Stomach (tissue), 9 donors: ENCODE measurements around the gene RRP12. TPM values are rescaled to one million over a fixed set of nuclear protein-coding genes. Genes with fewer than 3 reads are reported as not detected.
"Not testable (repeated sequence)": the region's sequence is repeated elsewhere in the genome, so short reads cannot be mapped to it uniquely, and the experiment has no call there.

Source experiments
- DNase-seq, 2 donors: peaks; one replicate each; pipeline versions ENCODE4 v3.0.0 to v3.0.0-alpha.2; 2013 to 2019
- H3K27ac ChIP-seq, 5 donors: fragments of 200-600 bp in 4 of 5; sonication (generic) in 4 of 5; one replicate each; pipeline ENCODE4 v1.5.1; 2013 to 2019; ENCODE audit warnings: mild to moderate bottlenecking in 1 of 5, moderate library complexity in 1 of 5
- H3K27me3 ChIP-seq, 3 donors: fragments of 200-600 bp; sonication (generic); one replicate each; pipeline ENCODE4 v1.5.1; 2017 to 2019; ENCODE audit warnings: mixed run types in 1 of 3
- H3K36me3 ChIP-seq, 4 donors: fragments of 200-600 bp; sonication (generic); 1 replicate in 3 of 4; 2 replicates in 1 of 4; pipeline ENCODE4 v1.5.1; 2016 to 2019
- H3K4me1 ChIP-seq, 4 donors: fragments of 200-600 bp; sonication (generic); one replicate each; pipeline ENCODE4 v1.5.1; 2016 to 2019
- H3K4me3 ChIP-seq, 4 donors: fragments of 200-600 bp; sonication (generic) in 3 of 4; one replicate each; pipeline ENCODE4 v1.5.1; 2016 to 2019; ENCODE audit warnings: mild to moderate bottlenecking in 1 of 4
- H3K9me3 ChIP-seq, 4 donors: fragments of 200-600 bp; sonication (generic); one replicate each; pipeline ENCODE4 v1.5.1; 2016 to 2019
- EP300 ChIP-seq: sonication (generic); formaldehyde crosslinking; IDR thresholded peaks from one replicate; pipeline ENCODE4 v1.6.1; 2017; ENCODE audit warnings: antibody characterized with exemption
- POLR2A ChIP-seq, 4 donors: fragments of 450-650 bp; IDR thresholded peaks; one replicate each; pipeline ENCODE4 v1.6.1; 2016; ENCODE audit warnings: antibody characterized with exemption in 4 of 4, control low read depth in 2 of 4, mild to moderate bottlenecking in 1 of 4, moderate library complexity in 1 of 4
- POLR2AphosphoS5 ChIP-seq, 3 donors: sonication (generic); formaldehyde crosslinking; IDR thresholded peaks; one replicate each; pipeline ENCODE4 v1.6.1; 2016; ENCODE audit warnings: antibody characterized with exemption in 3 of 3
- WGBS, 5 donors: extraction: QIAGEN DNeasy Blood & Tissue Kit in 3 of 5; methylation state at CpG; one replicate each; pipeline versions ENCODE4 v1.1.5 to v1.1.7; 2013 to 2018; 5-methylcytosine and 5-hydroxymethylcytosine counted together
- intact Hi-C: fragments of 100-400 bp; cut with DNase I; formaldehyde crosslinking; loops from one replicate; pipeline ENCODE4 v1.15.1; 2023; ENCODE audit warnings: low total_unique reads
- polyA plus RNA-seq, 3 donors: library from polyadenylated mRNA; stranded (reverse); fragments of 200-250 nt; gene quantifications; one replicate each; pipeline ENCODE4 v1.2.3, GENCODE V29; 2013
- total RNA-seq, 5 donors: library from RNA; depleted of rRNA; stranded (reverse); fragments of >200 nt; gene quantifications; one replicate each; pipeline versions ENCODE4 v1.1.0 to v1.2.3, GENCODE V29; 2014 to 2016
- TF ChIP-seq, protein P1 (sequence below), 7 experiments: fragments of 450-650 bp in 4 of 7; fragments of 200-600 bp in 3 of 7; sonication (generic) in 3 of 7; IDR thresholded peaks; one replicate each; pipeline ENCODE4 v1.5.1; 2016 to 2019; ENCODE audit warnings: antibody characterized with exemption in 7 of 7, control low read depth in 2 of 7, mild to moderate bottlenecking in 1 of 7
- donor health status: healthy with polysubstance abuse.
- donor health status: Bipolar disorder and iron deficiency.
- donor health status: healthy.

The RRP12 gene
- total and polyA plus RNA-seq, 8 donors: 3.5 to 22.2 (median 14.4) TPM

DNA sequence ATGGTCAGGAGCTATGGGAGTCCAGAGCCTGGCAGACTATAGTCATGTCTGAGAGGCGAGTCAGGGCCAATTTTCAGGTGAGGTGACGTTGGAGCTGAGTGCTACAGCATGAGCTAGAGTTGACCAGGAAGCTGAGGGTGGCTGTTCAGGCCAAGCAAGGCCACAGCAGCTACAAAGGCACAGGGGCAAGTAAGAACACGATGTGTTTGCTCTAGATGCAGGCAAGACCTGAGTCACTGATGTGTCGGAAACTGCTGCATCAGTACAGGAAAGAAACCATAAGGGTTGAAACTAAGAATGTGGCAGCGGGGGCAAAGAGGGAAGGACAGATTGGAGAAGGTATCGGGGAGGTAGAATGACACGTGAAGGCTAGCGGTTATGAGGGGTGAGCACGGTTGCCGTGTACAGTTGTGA lies 11.8 kb upstream of the RRP12 start:
- intact Hi-C loops: no loop called here
- WGBS, 5 donors: 67 to 82% (median 70%) methylated on average over 10 of the region's 10 CpGs
- TF ChIP-seq POLR2AphosphoS5 (IDR thresholded peaks at IDR 0.05): peak in 1 of 3 donors; percentile 3
- TF ChIP-seq EP300: no peak
- Histone ChIP-seq H3K27me3 (no peaks in the 10 kb centered on the region), H3K4me3 (no peak overlapping the region), H3K9me3 (no peaks in the 10 kb centered on the region), H3K4me1 (peaks cover 0 to 21% (median 6%) of the 10 kb centered on the region in 4 donors), H3K27ac (peak overlapping the region in 1 of 5 donors; percentile 10), H3K36me3 (no peaks in the 10 kb centered on the region)
- DNase-seq: no peak

DNA sequence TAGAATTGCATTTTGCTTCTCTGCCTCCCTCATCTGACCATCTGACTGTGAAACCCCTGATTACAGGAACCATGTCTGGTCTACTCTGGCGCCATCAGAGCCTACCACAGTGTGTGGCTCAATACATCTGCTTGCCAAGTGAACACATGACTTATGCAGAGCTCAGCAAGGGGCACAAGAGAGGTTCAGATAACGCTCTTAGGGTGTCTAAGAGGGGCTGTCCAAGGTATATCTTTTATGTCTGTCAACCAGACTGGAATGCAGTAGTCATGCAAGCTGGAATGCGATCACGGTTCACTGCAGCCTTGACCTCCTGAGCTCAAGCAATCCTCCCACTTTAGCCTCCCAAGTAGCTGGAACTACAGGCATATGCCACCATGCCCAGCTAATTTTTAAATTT lies 10.3 kb upstream of the RRP12 start:
- no peak overlapping the region for H3K27ac ChIP-seq
- TF ChIP-seq, protein P1, sequence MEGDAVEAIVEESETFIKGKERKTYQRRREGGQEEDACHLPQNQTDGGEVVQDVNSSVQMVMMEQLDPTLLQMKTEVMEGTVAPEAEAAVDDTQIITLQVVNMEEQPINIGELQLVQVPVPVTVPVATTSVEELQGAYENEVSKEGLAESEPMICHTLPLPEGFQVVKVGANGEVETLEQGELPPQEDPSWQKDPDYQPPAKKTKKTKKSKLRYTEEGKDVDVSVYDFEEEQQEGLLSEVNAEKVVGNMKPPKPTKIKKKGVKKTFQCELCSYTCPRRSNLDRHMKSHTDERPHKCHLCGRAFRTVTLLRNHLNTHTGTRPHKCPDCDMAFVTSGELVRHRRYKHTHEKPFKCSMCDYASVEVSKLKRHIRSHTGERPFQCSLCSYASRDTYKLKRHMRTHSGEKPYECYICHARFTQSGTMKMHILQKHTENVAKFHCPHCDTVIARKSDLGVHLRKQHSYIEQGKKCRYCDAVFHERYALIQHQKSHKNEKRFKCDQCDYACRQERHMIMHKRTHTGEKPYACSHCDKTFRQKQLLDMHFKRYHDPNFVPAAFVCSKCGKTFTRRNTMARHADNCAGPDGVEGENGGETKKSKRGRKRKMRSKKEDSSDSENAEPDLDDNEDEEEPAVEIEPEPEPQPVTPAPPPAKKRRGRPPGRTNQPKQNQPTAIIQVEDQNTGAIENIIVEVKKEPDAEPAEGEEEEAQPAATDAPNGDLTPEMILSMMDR (IDR thresholded peaks at IDR 0.05): no peak
- TF ChIP-seq POLR2A (IDR thresholded peaks at IDR 0.05): no peak
- TF ChIP-seq POLR2AphosphoS5 (IDR thresholded peaks at IDR 0.05): no peak
- no peak for TF ChIP-seq EP300

DNA sequence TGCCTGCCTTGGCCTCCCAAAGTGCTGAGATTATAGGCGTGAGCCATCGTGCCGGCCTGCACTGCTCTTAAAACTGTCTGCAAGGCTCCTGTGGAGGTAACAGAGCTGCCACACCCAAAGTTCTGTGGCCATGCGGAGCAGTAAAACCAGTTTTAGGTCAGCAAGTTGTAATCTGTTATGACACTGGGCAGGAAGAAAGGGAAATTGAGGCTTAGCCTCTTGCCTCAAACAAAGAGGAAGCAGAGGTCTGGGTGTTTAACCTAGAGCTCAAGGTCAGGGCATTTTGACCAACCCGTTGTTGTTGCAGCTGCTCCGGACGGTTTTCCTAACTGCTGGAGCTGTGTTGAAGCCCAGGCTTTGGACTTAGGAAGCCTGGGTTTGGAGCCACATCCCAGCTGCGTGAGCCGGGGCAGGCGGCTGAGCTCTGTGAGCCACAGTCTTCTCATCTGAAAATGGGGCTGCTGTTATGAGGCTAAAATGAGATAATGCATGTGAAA lies 7.4 kb upstream of the RRP12 start:
- Histone ChIP-seq H3K27ac (peak overlapping the region in 3 of 5 donors; percentile 1 to 67 (median 52)), H3K27me3 (no peaks in the 10 kb centered on the region), H3K36me3 (no peaks in the 10 kb centered on the region), H3K9me3 (no peaks in the 10 kb centered on the region), H3K4me1 (peaks cover 10 to 36% (median 16%) of the 10 kb centered on the region in 4 donors), H3K4me3 (no peak overlapping the region)
- TF ChIP-seq POLR2A (IDR thresholded peaks at IDR 0.05) (no peak), POLR2AphosphoS5 (IDR thresholded peaks at IDR 0.05) (peak in 1 of 3 donors; percentile 17), EP300 (no peak)
- DNase-seq: peak; percentile 40 to 77
- intact Hi-C loops: no loop called here
- WGBS, 5 donors: 40 to 76% (median 46%) methylated on average over 10 of the region's 10 CpGs

More for the DNA sequence above, 10.3 kb upstream of the RRP12 start:
- 67 to 77% (median 75%) methylated on average over 4 of the region's 4 CpGs for WGBS, 5 donors
- Histone ChIP-seq H3K4me1 (peaks cover 10 to 36% (median 16%) of the 10 kb centered on the region in 4 donors), H3K4me3 (no peak overlapping the region), H3K9me3 (no peaks in the 10 kb centered on the region), H3K27me3 (no peaks in the 10 kb centered on the region), H3K36me3 (no peaks in the 10 kb centered on the region)
- intact Hi-C loops: no loop called here
- no peak for DNase-seq

DNA sequence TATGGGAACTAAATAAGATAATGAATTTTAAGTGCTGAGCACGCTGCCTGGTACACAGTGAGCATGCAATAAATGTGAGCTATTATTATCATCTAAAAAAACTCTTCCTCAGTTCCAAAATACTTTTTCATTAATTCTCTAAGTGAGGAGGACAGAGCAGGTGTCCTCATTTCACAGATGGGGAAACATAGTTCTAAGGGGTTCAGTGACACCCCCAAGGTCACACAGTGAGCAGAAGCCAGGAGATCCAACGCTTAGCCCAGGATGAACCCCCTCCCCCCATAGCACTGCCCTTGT lies 6.8 kb upstream of the RRP12 start:
- peak overlapping the region in 2 of 5 donors; percentile 52 to 67 for H3K27ac ChIP-seq
- peaks cover 10 to 29% (median 16%) of the 10 kb centered on the region in 4 donors for H3K4me1 ChIP-seq
- no peak overlapping the region for H3K4me3 ChIP-seq
- H3K9me3 ChIP-seq: no peaks in the 10 kb centered on the region
- H3K36me3 ChIP-seq: no peaks in the 10 kb centered on the region
- WGBS, 5 donors: 81 to 97% (median 88%) methylated on average over 2 of the region's 2 CpGs
- TF ChIP-seq, protein P1 (IDR thresholded peaks at IDR 0.05): no peak
- no peak for TF ChIP-seq POLR2A (IDR thresholded peaks at IDR 0.05)
- TF ChIP-seq EP300: no peak
- TF ChIP-seq POLR2AphosphoS5 (IDR thresholded peaks at IDR 0.05): no peak
- DNase-seq: no peak
- intact Hi-C loops: no loop called here
- H3K27me3 ChIP-seq: no peaks in the 10 kb centered on the region

DNA sequence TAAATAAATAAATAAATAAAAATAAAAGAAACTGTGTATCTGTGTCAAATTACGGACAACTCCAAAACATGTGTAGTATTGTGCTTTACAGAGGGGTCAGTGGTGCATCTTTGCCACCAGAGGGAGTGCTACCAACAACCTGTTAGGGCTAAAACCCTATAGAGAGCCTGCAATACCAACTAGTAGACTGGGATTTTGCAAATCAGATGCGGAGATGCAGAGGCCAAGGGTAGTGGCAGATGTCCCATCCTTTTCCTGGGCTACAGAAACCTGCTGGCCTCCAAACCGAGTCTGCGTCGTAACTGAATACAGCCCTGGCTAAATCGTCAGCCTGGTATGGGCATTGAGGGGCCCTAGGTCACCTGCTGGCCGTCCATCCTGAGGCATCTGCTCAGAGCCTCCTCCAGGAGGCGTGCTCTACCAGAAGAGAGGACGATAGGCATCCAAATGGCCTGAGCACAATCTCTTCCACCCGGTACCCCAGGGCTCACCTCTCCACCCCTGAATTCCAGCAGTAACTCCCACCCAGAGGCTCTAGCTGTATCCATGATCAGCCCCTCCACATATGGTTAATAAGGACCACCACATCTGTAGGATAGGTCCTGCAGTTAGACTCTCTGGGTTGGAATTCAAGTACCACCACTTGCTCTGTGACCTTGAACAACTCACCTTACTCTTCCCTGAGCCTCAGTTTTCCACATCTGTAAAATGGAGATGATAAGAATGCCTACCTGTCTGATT lies 6.2 kb upstream of the RRP12 start:
- no peaks in the 10 kb centered on the region for H3K9me3 ChIP-seq
- H3K4me1 ChIP-seq: peaks cover 10 to 26% (median 16%) of the 10 kb centered on the region in 4 donors
- DNase-seq: peak; percentile 60 to 88
- TF ChIP-seq POLR2AphosphoS5 (IDR thresholded peaks at IDR 0.05): peak in 1 of 3 donors; percentile 29
- TF ChIP-seq, protein P1 (IDR thresholded peaks at IDR 0.05): peak in 5 of 7 experiments; percentile 64 to 88 (median 76)
- TF ChIP-seq POLR2A (IDR thresholded peaks at IDR 0.05): no peak
- 0 to 7% (median 3%) methylated on average over 4 to 10 of the region's 10 CpGs for WGBS, 5 donors
- H3K27me3 ChIP-seq: no peaks in the 10 kb centered on the region
- intact Hi-C loops: no loop called here
- H3K27ac ChIP-seq: peak overlapping the region in 3 of 5 donors; percentile 43 to 67 (median 52)
- no peaks in the 10 kb centered on the region for H3K36me3 ChIP-seq
- H3K4me3 ChIP-seq: peak overlapping the region in 1 of 4 donors; percentile 5

DNA sequence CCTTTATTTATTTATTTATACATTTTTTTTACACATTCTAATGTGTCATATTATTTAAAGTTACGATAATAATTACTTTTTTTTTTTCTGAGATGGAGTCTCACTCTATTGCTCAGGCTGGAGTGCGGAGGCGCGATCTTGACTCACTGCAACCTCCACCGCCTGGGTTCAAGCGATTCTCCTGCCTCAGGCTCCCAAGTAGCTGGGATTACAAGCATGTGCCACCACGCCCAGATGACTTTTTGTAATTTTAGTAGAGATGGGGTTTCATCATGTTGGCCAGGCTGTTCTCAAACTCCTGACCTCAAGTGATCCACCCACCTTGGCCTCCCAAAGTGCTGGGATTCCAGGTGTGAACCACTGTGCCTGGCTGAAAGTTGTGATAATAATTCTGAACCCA lies 5.3 kb upstream of the RRP12 start:
- peak overlapping the region in 2 of 5 donors; percentile 52 to 67 for H3K27ac ChIP-seq
- intact Hi-C loops, H3K36me3 ChIP-seq, H3K9me3 ChIP-seq, DNase-seq, H3K4me3 ChIP-seq, H3K27me3 ChIP-seq: not testable (repeated sequence)
- peaks cover 10 to 28% (median 17%) of the 10 kb centered on the region in 4 donors for H3K4me1 ChIP-seq
- WGBS, 5 donors: 80 to 96% (median 87%) methylated on average over 7 of the region's 7 CpGs
